Gastrocnemius medialis (tissue), 4 donors: ENCODE measurements around the gene RAB3C.

Experiments used
- POLR2A ChIP-seq, 2 donors: fragments of 450-650 bp; IDR thresholded peaks; one replicate each; pipeline ENCODE4 v1.6.1; 2017; ENCODE audit warnings: antibody characterized with exemption in 2 of 2, mild to moderate bottlenecking in 2 of 2, moderate library complexity in 2 of 2
- TF ChIP-seq, protein P1 (sequence below), 5 experiments: fragments of 450-650 bp in 3 of 5; fragments of 200-600 bp in 2 of 5; sonication (generic) in 2 of 5; IDR thresholded peaks in 4 of 5; conservative IDR thresholded peaks in 1 of 5; 1 replicate in 4 of 5; 2 replicates in 1 of 5; pipeline ENCODE4 v1.5.1; 2016 to 2019; ENCODE audit warnings: antibody characterized with exemption in 5 of 5, mild to moderate bottlenecking in 3 of 5, moderate library complexity in 3 of 5

GRCh38 chr5:58582019-58582802 lies 664 bp upstream of the RAB3C start:
- TF ChIP-seq, protein P1, sequence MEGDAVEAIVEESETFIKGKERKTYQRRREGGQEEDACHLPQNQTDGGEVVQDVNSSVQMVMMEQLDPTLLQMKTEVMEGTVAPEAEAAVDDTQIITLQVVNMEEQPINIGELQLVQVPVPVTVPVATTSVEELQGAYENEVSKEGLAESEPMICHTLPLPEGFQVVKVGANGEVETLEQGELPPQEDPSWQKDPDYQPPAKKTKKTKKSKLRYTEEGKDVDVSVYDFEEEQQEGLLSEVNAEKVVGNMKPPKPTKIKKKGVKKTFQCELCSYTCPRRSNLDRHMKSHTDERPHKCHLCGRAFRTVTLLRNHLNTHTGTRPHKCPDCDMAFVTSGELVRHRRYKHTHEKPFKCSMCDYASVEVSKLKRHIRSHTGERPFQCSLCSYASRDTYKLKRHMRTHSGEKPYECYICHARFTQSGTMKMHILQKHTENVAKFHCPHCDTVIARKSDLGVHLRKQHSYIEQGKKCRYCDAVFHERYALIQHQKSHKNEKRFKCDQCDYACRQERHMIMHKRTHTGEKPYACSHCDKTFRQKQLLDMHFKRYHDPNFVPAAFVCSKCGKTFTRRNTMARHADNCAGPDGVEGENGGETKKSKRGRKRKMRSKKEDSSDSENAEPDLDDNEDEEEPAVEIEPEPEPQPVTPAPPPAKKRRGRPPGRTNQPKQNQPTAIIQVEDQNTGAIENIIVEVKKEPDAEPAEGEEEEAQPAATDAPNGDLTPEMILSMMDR (IDR thresholded peaks at IDR 0.05 in 4 of 5, conservative IDR thresholded peaks at IDR 0.05 in 1 of 5) = no peak
- no peak for TF ChIP-seq POLR2A (IDR thresholded peaks at IDR 0.05)
